Stimulated activated CD4-positive, alpha-beta T cell treated with anti-CD3 and anti-CD28 coated beads, TNF-alpha, amount 100 ng/mL, for 24 hours (primary cell): ENCODE measurements around the gene KCNK10.

Source experiments
- DNase-seq, 3 experiments: peaks; one replicate each; pipeline ENCODE4 v3.0.0-alpha.2; 2020; ENCODE audit warnings: low read depth in 3 of 3

Gene KCNK10

DNA sequence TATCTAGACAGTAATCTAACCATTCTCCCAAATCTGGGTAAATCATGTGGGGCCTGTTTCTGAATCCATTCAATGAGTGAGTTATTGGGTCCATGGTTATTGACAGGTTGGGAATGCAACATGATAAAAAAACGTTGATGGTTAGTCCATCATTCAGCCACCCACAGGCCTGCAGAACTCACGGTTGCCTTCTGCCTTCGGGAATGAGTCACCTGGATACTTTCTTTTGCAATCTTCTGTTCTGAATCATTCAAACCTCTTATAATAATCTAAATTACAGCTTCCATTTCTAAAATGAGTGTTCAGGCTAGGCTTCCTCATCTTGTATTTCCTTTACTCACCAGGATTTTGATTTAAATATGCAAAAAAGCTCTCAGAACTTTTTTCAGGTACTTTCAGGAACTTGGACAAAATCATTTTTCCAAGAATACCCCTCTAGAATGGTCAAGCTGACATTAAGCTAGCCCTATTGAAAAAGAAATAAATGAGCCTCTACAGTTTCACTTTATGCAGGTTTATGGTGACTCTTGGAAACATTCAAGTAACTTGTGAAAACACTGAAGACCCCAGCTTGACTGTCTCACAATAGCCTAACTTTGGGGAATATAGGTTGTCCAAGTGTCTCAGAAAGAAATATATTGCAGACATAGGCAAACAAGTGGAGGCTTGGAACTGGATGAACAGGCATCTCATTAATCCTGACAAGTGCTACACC, 94.4 kb downstream of the KCNK10 start:
- DNase-seq = no peak

GRCh38 chr14:88227693-88228092, 95.4 kb downstream of the KCNK10 start:
- no peak for DNase-seq

- DNase-seq = no peak
Observed at GRCh38 chr14:88225721-88226120, 97.3 kb downstream of the KCNK10 start.

DNA sequence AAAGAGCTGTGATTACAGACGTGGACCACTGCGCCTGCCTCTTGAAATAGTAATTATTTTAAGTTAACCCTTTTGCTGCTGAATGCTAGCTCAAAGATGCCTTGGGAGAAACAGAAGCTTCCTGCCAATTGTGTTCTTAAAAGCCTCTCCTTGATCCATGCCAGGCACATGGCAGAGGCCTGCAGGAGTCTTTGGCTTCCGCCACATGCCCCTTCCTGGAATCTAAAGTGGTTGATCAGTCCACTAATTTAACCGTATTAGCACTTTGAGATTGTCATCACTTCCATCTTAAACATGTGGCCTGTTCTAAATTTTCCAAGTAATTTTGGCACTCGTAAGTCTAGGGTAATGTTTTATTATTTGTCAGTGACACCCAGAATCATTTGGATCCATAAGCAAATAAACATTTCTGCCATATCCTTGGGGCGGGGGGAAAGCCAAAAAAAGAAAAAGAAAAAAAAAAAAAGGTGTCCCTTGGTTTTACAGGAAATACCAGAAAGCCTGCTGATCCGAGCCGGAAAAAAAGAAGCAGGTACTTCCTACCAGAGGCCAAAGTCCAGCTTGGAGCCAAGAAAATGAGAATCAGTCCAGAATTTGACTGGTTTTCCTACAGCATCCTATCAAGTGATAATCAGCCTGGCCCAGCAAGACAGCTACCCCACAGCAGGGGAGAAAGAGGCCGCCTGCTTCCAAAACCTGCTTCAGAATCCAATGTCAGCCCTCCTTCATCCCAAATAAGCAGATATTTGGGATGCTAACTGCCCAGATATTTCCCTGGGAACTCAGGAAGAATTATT, 104.8 kb downstream of the KCNK10 start:
- DNase-seq = no peak

GRCh38 chr14:88212691-88213090, 110.4 kb downstream of the KCNK10 start:
- no peak for DNase-seq

GRCh38 chr14:88210426-88210825, 112.6 kb downstream of the KCNK10 start:
- no peak for DNase-seq

DNA sequence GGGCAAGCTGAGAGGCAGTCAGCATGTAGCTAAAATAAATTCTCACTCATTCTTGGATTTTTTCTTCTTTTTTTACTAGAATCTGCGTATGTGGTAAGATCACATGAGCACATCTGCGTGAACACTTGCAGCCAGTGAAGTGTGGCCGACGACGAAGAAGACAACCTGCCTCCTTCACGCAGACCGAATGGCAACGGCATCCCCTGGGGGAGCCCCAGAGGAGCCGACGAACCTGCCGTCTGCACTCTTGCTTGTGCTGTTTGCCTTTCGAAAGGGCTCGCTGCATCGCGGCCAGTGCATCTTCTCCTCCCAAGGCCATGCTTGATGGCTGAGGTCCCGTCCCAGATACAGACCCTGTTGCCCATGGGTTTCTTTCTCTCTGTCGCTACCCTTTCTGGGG, 113.8 kb downstream of the KCNK10 start:
- DNase-seq = no peak

GRCh38 chr14:88208858-88209257, 114.2 kb downstream of the KCNK10 start:
- DNase-seq = no peak

DNA sequence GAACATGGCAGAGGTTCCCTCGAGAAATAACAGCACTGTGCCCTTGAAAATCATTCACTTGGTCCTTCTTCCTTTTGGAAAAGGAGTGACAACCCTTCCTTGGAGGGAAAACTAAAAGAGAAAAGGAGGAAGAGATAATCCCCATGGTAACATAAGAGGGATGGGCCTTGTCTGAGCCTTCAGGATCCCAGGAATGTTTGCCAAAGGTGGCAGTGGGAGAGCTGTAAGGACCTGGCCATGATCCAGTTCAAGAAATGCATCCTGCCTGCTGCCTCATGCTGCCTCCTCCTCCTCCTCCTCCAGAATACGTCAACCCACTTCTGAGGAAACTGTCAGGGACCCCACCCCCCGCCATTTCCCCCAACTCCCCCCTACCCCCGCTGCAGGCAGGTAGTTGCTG, 118.8 kb downstream of the KCNK10 start:
- DNase-seq = no peak

DNA sequence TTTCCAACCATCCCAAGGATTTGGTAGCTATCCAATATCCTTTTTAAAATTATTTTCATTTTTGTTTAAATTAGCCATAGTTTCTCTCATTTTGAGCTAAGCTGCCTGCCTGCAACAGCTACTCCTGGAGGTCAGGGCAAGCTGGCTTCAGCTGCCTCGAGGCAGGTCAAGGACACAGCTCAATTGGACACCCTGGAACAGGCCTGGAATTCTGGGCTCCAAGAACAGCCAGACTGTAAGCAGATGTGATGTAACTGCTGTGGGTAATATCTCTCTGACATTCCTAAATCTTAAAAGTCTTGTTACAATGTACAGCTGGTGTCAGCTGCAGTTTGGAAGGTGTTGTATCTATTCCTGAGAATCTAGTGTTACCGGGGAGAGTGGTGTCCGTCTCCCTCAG, 119.8 kb downstream of the KCNK10 start:
- no peak for DNase-seq

- DNase-seq = no peak
Observed at GRCh38 chr14:88202286-88202685, 120.8 kb downstream of the KCNK10 start.

GRCh38 chr14:88201851-88202250, 121.2 kb downstream of the KCNK10 start:
- no peak for DNase-seq

GRCh38 chr14:88199882-88200281, 123.2 kb downstream of the KCNK10 start:
- DNase-seq = no peak

DNA sequence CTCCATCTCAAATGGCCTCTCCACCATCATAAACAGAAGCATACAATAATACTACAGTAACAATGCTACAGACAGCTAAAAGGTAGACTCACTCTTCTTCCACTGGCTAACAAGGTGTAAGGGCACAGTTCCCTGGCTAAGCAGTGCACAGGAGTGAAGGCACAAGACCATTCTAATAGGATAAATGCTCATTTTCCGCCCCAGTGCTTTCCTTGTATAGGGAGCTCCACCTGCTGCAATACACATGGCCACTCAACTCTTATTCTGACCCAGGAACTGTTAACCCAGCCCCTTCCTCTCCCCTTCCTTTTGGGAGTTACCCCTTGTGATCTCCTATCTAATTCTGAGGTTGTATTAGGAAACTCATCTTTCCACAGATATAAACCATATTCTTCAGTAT, 124.6 kb downstream of the KCNK10 start:
- DNase-seq = no peak

DNA sequence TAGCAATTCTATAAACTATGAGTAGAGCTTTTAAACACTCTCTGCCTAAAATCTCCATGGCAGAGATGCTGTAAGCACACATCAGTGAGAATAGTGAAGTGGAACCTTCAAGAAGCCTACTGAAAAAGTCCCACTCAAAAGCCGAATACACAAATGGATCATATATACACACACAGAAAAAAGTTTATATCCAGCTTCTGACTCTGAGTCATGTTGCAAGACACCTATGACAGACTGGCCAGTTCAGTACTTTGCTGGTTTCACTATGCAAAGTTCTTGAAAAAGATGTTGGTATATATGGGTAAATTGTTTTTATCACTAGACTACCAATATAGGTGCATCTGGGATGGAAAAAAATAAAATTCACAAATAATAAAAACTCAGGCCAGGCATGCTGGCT, 126.1 kb downstream of the KCNK10 start:
- DNase-seq = no peak

GRCh38 chr14:88196116-88196890, 126.8 kb downstream of the KCNK10 start:
- no peak for DNase-seq

DNA sequence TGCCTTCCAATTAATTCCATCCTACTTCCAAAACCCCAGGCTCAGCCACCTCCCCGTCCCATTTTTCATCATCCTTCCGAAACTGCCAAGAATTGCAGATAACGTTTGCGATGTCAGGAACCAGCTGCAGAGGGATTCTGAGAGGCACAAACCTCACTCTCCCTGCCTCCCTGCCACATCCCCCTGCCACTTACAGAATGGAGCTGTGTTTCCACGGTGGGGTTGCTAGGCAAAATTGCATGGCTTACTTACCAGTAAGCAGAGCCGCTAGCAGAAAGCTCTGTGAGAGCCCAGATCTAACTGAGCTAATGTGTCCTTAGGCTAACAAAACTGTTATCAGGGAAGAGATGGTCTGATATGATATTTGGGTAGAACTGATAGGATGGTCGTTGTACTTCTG, 127.4 kb downstream of the KCNK10 start:
- DNase-seq = no peak

GRCh38 chr14:88194531-88194930, 128.5 kb downstream of the KCNK10 start:
- no peak for DNase-seq

- DNase-seq = no peak
Observed at GRCh38 chr14:88191605-88192004, 131.5 kb downstream of the KCNK10 start.

DNA sequence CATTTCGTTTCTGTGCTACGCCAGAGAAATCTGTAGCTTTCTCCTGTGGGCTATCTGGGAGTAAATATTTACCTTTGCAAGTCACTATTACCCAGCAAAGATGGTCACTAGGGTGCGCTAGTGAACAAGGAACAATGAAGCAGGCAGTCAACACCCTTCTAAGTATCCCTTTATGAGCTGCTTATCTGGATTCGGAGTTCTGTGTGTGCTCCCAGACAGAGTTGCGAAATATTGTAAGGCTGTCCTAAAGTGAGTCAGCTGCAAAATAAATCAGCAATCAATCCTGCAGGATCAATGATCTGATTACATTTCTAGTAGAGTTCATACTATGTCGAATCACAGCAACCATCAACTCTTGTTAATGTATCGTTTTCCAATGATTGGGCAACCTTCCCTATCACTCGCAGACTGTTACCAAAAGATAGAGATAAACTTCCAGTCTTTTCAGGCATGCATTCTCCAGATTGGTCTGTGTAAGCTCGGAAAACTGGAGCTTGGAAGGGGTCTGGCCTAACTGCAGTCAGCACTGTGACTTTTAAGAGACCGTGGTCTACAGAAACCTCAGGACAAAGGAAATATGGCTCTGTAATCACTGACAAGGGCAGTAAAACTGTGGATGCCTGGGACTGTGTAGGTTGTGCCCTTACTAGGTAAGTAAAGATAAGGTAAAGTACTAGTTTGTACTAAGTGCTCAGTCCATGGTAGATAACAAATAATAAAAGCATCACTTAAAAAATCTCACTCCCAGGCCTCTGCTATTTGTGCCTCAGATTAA, 133.5 kb downstream of the KCNK10 start:
- DNase-seq = peak; percentile 11 to 44 (median 16)

DNA sequence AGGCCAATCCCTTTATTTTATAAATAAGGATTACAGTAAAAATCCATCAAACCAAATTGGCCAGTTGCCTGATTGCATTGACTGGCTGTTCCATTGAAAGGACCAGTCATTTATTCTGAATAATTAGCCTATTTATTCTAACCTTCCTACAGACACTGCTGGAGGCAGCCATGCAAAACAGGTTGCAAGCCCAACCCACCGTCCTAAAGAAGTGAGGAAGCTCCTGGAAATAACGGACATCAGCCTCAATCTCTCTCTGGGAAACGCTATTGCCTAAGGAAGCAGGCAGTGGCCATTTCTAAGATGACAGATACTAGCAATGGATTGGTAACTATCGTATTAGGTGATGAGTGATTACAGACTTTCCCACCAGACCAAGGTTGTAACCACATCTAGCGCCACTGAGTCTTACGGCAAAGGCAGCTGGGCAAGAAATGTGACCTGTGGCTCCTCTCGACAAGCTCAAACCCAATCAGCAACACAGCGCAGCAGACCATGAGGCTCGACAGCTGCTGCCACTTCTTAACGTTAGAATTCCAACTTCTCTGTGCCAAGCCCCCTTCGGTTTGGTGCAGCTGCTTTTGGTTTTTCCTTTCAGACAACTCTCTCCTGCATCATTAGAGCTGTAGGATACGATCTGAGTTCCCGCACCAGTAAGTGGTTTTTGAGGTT, 134.2 kb downstream of the KCNK10 start:
- DNase-seq = no peak
